GM23248 (cell line): Measurements from ENCODE around the gene KCNJ6.

Experiments
- EZH2 ChIP-seq: fragments of 200-600 bp; sonication (generic); IDR thresholded peaks from 2 replicates; pipeline ENCODE4 v1.6.1; 2018; ENCODE audit warnings: antibody characterized with exemption, mild to moderate bottlenecking; ENCODE audit not compliant: insufficient read depth, poor library complexity, severe bottlenecking
- EZH2phosphoT487 ChIP-seq: fragments of 200-600 bp; sonication (generic); IDR thresholded peaks from 2 replicates; pipeline ENCODE4 v1.6.1; 2018; ENCODE audit warnings: antibody characterized with exemption, moderate library complexity, mild to moderate bottlenecking, low read depth; ENCODE audit not compliant: insufficient read depth

DNA sequence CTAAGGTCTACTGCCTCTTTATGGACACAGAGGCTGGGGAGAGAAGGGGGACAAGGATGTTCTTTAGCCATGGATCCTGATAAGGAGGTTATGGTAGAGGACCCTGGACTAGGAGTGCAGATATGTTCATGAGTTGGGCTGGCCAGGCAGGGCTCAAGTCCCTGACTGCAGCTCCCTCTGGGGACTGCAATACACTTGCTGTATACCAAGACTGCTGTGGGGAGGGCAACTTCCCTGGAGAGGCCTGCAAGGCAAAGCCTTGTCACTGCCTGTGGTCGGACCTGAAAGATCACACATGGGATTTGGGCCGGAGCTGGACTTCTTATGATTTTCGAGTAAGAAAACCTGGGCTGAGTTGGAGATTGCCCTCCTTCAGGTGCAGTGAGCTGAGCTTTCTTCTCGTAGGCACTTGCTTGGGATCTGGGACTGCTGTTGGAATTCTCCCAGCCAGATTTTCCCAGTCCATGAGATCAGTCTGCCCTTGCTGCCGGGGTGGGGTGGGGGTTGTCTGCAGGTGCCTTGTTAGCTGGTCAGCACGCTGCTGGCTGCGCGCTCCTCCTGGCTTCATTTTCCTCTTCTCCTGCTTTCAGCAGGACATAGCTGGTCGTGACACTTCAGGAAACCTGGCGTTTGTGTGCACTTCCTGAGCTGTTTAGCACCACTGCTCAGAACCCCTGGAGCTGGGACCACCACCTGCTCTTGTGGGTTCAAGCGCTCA lies 49.0 kb upstream of the KCNJ6 start:
- TF ChIP-seq EZH2 (no peak), EZH2phosphoT487 (no peak)
